Stimulated activated CD4-positive, alpha-beta T cell treated with anti-CD3 and anti-CD28 coated beads, Interleukin-2, amount 100 ng/mL, for 24 hours (primary cell): Measurements from ENCODE around the gene MAT2B.
"Not testable (repeated sequence)": the region's sequence is repeated elsewhere in the genome, so short reads cannot be mapped to it uniquely, and the experiment has no call there.

Source experiments
- DNase-seq, 2 donors: peaks; one replicate each; pipeline ENCODE4 v3.0.0-alpha.2; 2020

The MAT2B gene

DNA sequence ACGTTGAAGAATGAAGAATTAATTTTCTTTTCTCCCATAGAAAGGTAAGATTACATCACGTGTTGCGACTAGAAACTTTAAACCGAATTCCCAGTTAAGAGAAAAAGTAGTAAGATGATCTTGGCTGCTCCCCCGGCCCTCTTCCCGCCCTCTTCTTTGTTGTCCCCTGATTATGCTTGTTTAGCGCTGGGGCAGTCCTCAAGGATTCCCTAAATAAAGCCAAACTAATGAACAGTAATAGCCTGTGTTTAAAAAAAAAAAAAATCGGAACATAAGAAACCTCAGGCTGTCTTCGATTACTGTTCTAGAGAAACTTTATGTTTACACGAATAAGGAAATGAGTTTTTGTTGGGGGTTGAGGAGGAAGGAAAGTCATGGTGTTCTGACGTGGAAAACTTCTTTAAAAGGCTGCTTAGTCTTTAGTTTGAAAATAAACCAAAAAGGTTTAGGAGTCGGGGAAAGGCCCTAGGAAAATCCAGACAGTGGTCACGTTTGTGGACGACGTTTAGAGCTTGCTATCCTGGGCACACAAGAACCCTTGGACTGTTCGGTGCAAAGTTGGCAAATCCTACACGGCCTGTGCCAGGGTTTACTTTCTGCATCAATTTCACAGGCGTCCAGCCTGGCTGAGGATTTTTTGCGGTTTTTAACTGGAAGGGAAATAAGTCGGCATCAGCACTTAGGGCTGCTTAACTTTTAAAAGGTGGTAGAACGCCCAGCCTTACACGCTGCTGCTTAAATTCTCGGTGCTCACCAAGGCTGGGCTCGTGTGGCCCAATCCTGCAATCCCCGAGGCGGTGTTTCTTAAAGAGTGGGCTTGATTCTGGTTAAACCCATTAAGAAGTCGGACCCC is 1.1 kb upstream of the MAT2B start:
- peak; percentile 39 to 57 for DNase-seq

DNA sequence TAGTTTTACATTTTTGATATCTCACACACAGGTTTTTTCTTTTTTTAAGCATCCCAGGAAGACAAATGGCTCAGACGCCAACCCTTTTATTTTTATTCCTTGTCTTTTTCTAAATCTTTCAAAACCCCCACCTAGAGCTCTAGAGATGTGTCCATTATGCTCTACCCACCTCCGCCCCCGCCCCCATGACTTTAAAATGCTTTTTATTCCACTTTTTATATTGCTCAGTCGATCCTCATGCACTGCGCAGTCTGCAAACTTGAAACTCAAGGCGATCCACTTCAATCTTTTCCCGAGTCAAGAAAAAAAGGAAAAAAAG is 411 bp upstream of the MAT2B start:
- no peak for DNase-seq

DNA sequence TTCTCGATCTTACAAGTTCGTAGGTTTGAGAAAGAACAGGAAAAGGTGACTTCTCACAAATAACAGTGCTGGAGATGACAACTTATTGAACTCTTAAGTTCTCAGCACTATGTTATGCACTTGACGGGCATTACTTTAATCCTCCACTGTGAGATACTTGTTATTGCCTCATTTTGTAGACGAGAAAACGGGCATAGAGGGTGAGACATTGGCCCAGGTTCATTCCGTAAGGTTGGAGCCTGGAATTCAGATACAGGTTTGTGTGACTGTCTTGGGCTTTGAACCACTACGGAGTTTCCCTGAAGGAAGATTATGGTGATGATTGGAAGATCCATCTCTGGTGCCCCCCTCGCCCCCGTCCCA is 657 bp downstream of the MAT2B start:
- DNase-seq: peak in 1 of 2 donors; percentile 24

DNA sequence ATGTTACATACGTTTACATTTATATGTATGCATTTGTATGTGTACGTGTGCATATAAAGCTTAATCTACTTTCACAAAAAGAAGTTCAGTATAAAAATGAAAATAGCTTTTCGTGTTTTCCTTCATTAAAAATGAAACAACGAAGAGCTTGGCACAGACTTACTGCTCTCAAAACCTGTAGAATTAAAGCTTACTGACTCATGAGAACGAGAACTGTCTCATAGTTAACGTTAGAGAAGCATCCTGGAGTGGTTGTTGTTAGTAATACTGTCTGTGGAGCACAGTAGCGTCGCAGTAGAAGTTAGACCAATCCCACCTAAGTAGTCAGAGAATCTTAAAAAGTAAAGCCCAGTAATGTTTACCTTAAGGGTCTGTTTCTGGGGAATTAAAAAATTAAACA is 1.3 kb downstream of the MAT2B start:
- DNase-seq: no peak

DNA sequence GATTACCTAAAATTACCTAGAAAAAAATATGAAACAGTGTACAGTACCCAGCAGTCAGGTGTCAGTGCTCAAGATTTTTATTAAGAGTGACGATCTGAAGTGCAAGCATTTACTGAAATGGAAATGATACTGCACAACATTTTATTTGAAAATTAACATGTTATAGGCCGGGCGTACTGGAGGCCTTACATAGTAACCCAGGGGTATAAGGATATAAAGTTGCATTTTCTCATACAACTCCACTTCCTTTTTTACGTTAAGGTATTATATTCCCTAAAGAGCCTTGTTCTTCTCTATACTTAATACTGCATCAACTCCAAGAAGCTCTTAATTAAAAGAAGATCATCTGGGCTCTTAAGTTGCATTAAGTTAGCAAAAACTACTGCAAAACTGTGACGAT is 3.3 kb downstream of the MAT2B start:
- no peak for DNase-seq

DNA sequence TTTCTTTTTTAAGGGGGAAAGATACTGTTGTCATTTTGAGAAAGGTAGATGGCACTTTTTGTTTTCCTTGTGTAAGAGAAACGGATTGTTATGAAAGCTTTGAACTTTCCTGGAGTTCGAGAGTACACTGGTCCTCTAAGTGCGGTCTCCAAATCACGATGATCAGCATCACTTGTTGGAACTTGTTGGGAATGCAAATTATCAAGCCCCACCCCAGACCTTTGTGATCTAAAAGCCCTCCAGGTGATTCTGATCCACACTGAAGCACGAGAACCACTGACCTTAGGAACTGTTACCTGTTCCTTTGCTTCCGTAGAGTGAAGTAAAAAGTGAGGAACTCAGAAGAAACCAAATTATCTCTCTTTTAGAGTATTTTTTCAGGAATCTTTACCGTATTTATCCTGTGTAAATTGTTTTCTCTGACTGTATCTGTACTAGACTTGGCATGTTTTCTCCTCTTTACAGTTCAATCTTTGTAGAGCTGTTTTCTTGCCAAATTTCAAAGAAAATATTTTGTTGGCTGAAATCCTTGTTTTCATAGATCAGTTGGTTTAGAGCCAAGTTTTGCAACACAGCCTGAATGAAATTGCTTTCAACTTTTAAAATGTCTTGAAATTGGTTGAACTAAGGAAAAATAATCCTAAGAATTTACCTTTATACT is 4.0 kb downstream of the MAT2B start:
- no peak for DNase-seq

DNA sequence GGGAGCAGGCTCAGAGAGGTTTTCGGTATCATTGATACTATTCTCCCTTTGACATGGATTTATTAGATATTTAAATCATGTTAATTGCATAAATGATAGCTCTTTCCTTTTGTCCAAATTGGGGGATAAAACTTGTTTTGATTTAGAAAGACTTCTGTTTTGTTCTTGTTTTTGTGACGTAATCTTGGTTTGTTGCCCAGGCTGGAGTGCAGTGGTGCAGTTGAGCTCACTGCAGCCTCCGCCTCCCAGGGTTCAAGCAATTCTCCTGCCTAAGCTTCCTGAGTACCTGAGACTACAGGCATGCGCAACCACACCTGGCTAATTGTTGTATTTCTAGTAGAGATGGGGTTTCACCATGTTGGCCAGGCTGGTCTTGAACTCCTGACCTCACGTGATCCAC is 7.1 kb downstream of the MAT2B start:
- no peak for DNase-seq

DNA sequence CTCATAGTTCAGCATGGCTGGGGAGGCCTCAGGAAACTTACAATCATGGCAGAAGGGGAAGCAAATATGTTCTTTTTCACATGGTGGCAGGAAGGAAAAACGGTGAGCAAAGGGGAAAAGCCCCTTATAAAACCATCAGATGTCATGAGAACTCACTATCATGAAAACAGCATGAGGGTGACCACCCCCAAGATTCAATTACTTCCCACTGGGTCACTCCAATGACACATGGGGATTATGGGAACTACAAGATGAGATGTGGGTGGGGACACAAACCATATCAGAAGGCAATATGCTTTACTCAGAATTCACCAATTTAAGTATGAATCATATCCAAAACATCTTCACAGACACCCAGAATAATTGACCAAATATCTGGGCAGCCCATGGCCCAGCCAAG is 19.7 kb downstream of the MAT2B start:
- no peak for DNase-seq

DNA sequence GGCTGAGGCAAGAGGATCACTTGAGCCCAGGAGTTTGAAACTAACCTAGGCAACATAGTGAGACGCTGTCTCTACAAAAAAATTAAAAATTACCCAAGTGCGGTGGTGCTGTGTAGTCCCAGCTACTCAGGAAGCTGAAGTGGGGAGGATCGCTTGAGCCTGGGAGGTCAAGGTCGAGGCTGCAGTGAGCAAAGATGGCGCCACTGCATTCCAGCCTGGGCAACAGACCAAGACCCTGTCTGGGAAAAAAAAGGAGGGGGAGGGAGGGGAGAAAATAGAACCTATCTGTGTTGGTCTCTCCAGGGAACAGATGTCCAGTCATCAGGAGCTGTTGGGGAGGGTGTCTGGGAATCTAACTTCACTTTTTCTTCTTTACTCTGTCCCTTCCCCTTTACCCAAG is 24.3 kb downstream of the MAT2B start:
- no peak for DNase-seq

DNA sequence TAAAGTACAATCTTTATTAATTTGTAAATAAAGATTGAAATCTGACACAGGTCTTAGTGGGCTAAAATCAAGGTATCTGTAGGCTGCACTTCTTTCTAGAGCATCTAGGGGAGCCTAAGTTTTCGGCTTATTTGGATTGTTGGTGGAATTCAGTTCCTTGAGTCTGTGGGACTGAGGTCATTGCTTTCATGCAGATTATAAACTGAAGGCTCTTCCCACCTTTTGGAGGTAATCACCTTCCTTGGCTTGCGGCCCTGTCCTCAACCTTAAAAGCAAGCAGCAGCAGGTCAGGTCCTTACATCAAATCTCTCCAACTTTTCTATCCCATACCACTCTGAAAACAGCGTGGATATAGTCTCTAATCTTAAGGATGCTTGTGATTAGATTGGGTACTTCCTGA is 25.9 kb downstream of the MAT2B start:
- DNase-seq: no peak

DNA sequence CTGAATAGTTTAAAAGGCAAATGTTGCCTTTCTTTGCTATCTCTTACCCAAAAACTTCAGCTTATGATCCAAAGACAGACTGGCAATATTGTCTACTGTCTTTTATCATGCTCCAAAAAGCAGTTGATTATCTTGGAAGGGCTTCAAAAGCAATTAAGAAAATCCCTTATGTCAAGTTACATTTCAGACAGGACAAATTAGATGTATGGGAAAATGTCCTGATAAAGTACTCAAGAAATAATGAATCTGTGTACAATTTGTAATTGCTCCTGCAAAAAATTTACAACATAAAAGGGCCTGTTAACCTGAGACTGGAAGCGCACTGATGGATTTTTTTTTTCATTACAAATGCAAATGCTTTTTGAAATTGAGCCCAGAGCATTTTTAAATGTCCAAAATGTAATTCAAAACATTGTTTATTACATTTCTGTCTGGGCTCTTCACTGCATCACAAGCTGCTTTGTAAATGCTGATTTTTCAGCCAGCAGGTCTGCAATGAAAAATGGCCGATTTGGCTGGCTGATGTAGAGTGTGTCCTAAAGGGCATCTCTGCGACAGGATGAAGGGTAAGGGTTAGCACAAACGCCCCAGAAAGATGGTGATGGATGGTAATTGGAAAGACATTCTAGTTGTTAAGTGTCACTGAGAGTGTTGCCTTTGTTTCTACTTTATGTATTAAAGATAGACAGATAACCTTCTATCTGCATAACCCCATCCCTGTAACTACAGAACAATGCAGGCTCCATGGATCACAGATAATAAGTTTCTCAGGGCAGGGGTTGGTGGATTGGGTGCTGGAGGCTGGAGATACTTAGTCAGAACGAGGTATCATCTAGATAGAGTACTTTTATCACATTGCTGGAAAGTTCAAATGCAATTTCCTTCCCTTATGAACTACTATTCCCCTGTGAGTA is 27.0 kb downstream of the MAT2B start:
- DNase-seq: no peak

DNA sequence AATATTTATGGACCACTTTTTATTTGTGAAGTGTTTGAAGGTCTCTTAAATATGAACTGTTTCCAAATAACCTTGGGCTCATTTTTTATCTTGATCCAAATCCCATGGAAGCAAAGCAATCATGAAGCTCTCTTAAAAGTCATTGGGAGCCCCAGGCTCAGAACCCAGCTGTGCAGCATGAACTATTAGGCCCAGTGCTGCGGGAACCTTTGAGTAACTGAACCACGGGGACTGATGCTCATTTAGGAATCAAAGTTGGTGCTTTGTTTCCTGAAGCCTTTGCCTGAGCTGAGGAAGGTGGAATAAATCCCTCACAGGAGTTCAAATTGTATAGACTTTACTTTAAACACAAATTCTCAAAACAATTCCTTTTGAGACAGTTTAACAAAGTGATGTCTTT is 27.8 kb downstream of the MAT2B start:
- no peak for DNase-seq

DNA sequence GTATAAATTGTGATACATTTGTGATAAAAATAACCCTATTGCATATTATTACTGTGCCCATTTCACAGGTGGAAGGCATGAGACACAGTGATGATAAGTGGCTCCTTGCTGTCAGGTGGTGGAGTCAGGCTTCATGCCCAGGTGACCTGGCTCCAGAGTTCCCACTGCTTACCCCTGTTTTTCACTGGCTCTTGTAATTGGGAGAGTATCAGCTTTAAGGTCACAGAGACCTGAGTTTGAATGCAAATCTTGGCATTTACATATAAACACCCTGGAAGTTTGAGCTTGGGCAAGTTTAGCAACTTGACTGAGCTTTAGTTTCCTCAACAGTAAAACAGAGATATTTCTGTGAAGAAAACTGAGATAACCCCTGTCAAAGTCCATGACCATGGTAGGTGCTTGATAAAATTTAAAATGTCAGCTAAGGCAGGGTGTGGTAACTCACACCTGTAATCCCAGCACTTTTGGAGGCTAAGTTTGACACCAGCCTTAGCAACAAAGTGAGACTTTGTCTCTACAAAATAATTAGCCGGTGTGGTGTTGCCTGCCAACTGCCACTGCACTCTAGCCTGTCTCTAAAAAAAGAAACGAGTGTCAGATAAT is 29.2 kb downstream of the MAT2B start:
- no peak for DNase-seq

DNA sequence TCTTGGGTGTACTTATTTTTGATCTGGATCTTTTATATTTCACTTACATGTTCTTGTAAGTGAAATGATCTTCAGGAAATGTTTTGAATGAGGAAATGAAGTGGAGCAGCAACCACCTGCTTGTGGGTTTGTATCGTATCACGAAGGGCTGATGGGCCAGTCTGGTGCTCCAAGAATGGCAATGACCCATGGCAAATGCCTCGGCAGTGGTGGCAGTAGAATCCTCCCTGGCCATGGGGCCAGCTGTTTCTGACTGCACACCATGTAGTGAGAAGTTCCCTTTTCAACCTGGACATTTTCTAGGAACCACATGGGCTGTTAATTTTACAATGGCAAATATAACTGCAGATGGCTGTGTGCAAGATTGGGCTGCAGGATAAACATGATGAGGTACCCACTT is 29.9 kb downstream of the MAT2B start:
- no peak for DNase-seq

DNA sequence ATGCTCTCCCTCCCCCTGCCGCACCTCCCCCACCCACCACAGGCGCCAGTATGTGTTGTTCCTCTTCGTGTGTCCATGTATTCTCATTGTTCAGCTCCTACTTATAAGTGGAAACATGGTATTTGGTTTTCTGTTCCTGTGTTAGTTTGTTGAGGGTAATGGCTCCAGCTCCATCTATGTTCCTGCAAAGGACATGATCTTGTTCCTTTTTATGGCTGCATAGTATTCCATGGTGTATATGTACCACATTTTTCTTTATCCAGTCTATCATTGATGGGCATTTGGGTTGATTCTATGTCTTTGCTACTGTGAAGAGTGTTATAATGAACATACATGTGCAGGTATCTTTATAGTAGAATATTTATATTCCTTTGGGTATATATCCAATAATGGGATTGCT is 31.0 kb downstream of the MAT2B start:
- not testable (repeated sequence) for DNase-seq

DNA sequence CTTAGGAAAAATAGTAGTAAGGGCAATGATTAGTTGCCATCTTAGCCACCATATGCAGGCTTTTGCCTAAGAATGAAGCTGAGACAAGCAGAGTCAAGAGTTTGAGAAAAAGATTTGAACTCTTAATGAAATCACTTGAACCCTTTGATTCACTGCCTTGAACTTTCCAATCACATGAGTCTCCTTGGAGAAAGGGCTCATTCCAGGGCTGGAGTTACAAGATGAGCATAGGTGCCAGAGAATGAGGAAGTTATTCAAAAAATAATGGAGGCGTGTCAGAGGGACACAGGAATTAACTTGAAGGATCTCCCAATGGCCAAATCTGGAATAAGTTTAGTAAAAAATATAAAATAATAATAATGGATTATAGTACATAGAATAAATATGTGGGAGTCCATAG is 35.3 kb downstream of the MAT2B start:
- DNase-seq: no peak

DNA sequence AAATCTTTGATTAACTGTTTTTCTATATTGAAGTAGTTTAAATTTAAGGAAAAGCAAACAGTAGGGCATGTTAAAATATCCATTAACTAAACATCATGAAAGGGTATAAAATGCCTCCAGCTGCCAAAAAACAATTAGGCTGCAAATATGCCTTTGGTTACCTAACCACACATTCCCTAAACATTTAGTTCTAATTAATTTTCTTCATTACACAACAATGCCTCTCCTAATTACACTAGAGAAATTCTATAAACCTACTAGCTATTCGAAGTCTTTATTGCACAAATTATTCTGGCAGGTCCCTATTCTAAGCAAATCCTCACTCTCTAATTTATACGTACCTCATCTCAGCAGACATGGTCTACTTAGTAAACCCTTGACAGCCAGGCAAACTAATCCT is 37.4 kb downstream of the MAT2B start:
- DNase-seq: no peak

DNA sequence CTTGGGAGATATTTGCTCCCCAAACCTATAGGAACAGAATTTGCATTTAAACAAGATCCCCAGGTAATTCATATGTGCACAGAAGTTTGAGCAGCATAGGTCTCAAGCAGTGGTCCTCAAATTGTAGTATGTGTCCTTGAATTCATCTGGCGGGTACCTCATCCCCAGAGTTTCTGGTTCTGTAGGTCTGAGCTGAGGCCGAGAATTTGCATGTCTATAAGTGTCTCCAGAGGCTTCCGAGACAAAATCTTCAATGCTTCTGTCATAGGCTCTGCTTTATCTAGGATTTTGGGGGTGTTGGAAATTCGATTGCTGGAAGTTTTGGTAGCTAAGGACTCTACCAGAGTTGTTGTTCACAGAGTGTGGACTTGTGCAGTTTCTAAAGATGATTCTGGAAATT is 38.6 kb downstream of the MAT2B start:
- DNase-seq: no peak

DNA sequence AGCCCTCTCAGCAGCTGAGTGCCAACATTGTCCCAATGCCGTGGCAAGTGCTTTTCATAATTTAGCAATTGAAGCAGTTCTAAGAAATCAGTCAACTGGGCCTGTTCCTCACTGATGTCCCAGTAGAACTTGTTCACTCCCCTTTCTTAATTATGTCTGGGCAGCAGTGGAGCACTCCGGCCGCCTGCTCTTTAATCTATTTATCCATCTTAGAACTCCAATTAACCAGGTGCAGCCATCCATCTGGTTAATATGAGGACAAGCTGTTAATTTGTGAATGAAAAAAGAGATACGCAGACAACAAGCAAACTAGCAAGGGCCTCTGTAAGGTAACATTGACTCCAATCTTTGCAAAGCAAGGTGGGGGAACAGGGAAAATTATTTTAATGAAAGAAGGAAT is 39.4 kb downstream of the MAT2B start:
- no peak for DNase-seq

DNA sequence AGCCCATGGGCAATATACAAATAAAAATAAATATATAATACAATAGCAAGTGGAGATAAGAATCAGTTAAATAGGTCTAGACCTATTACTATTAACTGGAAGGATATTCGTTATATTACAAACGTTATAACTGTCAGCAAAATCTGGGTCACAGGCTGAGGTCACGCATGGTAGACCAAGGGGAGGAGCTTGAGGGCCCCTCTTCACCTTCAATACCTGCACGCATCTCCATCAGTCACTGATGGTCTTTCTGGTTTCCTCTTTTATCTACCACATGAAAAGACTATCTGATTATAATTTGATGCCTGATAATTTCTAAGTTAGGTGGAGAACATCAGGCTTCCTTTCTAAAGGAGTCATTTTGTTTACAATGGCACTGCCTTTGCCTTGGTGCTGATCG is 43.2 kb downstream of the MAT2B start:
- DNase-seq: no peak

DNA sequence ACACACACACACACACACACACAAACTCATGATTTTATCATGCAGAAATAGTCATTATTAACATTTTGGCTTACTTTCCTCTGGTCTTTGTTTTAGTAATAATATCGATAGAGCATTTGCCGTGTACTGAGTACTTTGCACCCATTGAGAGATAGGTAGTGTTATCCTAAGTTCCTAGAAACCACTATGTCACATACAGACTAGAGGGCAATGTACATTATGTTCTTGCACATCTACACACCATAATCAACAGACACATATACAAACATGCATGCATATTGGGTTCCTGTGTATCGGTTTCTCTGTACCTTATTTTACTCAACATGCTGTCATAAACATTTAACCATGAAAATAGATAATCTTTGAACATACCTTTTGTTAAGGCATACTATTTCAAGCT is 45.7 kb downstream of the MAT2B start:
- no peak for DNase-seq

DNA sequence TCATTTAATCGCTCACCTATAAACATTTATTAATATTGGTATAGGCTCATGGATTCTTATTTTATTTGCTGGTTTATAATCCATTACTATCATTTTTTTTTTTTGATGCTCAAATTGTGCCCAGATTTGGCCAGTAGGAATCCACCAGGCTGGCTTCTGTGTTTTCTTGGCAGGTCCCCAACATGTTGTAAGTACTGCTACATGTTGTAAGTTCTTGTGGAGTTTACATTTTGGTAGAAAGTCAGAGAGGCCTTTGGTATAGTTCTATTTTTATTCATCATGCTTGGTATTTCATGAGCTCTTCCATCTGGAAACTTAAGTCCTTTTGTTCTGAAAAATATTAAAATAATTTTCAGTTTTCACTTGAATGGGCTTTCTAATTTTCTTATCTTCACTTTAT is 47.1 kb downstream of the MAT2B start:
- no peak for DNase-seq

DNA sequence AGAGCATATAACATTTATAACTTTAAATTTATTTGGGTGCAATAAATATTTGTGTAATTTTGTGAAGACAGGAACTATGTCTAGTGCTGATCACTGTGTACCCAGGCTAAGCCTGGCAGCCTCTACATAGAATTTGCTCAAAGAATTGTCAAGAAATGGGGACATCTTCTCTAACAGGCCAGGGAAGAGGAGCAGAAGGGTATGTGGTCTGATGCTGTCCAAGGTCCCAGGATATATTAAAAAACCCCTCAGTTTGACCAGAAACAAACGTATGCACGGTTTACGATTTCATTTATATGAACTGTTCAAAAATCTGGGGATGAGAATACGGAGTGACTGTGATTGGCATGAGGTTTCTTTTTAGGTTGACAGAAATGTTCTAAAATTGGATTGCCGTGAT is 55.9 kb downstream of the MAT2B start:
- no peak for DNase-seq

DNA sequence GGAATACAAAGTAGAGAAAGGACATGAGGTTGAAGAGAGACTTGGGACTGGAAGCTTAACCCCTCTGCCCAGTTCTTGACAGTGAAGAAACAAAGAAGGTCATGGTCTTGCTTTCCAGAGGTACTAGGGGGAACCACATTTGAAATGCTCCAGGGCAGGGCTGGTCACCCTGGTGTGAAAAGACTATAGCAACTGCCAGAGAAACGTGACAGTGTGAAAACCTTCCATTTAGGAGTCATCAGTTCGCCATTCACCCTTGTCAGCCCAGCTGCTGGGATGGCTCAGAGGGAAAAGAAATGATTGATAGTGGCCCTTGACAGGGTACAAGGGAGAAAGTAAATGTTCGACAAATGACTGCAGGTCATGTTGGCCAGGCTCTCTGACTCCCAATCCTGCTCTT is 56.7 kb downstream of the MAT2B start:
- DNase-seq: no peak
